Activated CD4-positive, CD25-positive, alpha-beta regulatory T cell treated with anti-CD3 and anti-CD28 coated beads, Interleukin-2, amount 50 U/mL, for 72 hours (primary cell): ENCODE results near the gene SYTL1.
"Not testable (repeated sequence)": the region's sequence is repeated elsewhere in the genome, so short reads cannot be mapped to it uniquely, and the experiment has no call there.

ENCODE experiments used
- DNase-seq: peaks from one replicate; pipeline ENCODE4 v3.0.0; 2021

Gene SYTL1

GRCh38 chr1:27366113-27366410 lies 24.2 kb downstream of the SYTL1 start:
- peak; percentile 75 for DNase-seq

DNA sequence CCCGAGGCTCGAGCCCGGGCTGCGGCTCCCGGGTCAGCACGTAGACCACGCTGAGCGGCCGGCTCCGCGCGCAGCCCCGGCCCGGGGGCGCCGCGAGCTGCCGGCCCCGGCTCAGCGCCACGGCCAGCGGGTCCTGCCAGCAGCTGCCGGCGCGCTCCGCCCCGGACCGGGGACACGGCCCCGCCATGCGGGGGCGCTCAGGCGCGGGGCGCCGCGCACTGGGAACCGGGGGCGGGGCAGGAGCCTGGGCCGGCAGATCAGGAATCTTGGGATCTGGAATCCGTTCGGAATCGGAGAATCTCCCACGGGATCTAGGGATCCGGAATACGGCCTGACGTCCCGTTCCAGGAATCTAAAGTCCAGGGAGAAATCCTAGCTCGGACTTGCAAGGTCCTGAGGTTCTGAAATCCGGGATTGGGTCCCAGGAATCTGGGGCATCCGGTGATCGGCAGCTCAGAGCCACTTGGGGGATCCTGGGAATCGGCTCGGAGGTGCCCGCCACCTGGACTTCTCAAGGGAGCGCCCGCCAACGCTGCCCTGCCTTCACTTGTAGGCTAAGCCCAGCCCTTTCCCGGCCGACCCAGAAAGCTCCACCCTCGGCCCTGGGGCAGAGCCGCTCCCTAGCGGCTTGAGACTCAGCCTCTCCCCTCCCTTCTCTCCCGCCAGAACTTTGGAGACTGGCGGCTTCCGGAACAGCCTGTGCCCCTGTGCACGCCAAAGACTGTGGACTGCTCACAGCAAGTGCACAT lies 24.8 kb downstream of the SYTL1 start, which contains the start of gene MAP3K6:
MAP3K6 (minus strand) TSS at position 551 of the 749 bp plus-strand sequence; CDS start at position 187, 364 bp downstream.
- peak; percentile 49 for DNase-seq

DNA sequence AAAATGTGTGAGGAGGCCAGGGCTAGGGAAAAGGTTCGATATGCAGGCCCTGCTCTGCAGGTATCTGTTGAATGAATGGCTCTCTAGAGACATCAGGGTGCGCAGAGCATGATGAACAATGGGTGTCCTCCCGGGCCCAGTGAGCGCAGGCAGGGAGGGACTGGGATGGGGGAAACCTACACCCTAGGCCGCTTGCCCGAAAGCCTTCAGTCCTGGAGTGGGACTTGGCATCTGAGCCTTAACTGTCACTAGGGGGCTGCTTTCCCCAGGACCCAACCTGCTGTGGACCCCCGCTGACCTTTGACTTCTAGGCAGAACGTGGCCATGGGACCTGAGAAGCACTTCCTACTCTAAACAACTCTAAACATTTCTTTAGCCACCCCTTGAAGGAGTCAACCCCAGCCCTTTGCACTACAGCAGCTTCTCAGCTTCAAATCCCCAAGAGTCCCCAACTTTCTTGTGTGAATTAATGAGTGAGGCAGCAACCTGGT lies 25.4 kb downstream of the SYTL1 start:
- DNase-seq = no peak

DNA sequence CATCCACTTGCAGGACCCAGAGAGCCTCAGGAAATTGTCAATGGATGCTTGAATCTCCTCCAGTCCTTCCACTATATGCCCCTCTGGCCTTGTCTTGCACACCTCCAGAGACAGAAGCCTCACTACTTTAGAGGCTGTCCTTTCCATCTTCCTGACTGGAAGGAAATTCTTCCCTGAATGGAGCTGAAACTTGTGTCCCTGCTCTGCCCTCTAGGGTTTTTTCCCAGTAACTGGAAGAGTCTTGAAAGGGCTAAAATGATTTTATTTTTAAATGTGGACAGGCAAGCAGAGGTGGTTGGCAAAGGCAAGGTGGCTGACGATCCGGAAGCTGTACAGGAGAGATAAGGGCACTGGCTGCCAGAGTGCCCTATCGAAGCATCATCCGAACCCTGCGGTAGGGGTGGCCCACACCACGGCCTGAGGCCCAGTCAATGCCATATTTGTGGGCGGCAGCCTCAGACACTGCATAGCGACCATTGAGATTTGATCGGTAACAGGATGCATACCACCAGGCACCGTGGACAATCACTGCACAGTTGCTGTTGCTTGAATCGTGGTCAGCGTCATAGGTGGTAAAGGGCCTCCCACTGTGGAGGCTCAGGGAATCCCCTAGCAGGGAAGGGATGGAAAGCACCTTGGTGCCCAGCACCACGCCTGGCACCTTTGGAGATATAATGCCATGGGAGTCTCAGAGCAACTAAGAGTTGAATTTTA lies 27.2 kb downstream of the SYTL1 start:
- DNase-seq = no peak

- no peak for DNase-seq
These were observed 30.4 kb downstream of the SYTL1 start for GRCh38 chr1:27372022-27372807.

GRCh38 chr1:27372808-27373690 lies 31.2 kb downstream of the SYTL1 start:
- DNase-seq = no peak

GRCh38 chr1:27374362-27375086 lies 32.7 kb downstream of the SYTL1 start, which contains the start of gene FCN3:
Gene FCN3, minus strand, starts transcription at chr1:27374824. Its CDS starts 6 bp downstream, at chr1:27374818.
- no peak for DNase-seq

- DNase-seq = no peak
These were observed 36.1 kb downstream of the SYTL1 start for GRCh38 chr1:27377760-27378495.

DNA sequence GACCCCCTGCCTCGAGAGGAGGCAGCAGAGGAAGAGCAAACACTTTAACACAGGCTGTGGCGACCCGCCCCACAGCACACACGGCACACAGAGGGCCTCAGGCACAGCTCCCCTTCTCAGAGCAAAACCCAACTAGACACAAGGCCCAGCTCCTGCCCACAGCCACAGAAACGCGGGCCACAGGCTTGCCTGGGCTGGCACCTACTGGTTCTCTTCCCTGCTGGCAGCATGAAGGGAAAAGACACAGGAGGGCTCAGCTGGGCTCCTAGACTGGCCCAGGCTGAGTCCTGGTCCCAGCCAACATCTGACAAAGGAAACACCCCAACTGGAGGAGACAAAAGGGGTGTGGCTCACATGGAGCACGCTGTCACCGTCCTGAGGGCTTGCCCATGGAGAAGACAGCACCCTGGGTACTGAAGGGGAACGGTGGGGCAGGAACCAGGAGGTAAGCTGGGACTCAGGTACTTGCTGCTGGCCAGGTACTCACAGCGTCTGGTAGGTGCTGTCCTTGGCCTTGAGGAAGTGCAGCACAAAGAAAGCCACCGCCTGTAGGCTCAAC lies 37.8 kb downstream of the SYTL1 start:
- DNase-seq = no peak

DNA sequence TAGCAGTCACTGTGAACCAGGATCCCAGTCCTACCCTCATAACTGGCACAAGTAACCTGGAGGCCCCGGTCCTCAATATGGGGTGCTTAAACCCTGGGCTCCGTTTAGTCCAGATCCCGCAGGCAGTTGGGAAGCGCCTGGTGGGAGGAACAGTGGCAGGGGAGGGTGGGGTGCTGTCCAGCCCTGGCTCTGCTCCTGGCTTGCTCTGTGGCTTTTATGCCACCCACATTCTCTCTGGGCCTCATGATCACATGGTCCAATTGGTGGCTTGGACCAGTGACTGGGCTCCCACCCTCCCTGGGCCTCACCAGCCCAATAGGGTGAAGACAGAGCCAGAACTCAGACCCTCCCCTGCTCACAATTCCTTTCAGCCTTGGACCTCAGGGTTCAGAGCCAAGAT lies 38.4 kb downstream of the SYTL1 start:
- DNase-seq = no peak

DNA sequence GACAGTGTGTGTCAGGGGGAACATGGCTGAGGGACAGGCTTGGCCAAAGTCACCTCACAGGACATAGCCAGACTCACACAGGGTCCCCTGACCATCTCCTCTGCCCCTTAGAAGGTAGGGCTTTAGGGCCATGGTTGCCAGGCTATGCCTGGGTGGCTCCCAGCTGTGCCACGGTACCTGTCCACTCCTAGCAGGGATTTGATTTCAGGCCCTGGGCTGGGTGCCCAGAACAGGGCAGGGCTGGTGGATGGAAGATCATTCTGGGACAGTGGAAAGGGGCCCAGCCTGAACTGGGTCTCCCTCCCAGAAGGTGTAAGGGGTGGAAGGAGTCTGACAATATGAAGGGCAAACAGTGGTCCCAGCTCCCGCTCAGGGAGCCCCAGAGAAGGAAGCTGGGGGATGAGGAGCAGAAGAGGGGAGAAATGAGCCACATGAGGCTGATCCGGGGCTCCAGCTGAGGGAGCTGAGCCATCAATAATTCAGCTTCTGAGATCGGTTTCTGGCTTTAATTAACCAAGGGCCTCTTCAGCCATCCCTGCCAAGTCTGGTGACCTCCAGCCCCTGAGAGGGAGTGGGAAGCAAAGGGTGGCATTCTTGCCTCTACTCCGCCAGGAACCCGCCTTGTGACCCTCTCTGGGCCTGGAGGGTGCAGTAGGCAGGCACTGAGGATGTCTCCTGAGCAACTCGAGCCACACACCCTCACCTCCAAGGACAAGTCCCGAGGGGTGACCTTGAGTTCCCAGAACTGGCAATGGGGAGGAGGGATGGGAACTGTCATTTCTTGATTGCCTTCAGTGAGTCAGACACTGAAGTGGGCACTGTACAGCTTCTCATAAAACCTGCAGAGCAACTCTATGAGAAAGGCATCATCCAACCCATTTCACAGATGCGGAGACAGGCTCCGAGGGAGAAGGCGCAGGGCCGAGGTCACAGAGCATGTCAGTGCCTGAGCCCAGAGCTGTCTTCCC lies 39.2 kb downstream of the SYTL1 start:
- no peak for DNase-seq

- DNase-seq = no peak
These were observed 40.3 kb downstream of the SYTL1 start for GRCh38 chr1:27381969-27382762.

DNA sequence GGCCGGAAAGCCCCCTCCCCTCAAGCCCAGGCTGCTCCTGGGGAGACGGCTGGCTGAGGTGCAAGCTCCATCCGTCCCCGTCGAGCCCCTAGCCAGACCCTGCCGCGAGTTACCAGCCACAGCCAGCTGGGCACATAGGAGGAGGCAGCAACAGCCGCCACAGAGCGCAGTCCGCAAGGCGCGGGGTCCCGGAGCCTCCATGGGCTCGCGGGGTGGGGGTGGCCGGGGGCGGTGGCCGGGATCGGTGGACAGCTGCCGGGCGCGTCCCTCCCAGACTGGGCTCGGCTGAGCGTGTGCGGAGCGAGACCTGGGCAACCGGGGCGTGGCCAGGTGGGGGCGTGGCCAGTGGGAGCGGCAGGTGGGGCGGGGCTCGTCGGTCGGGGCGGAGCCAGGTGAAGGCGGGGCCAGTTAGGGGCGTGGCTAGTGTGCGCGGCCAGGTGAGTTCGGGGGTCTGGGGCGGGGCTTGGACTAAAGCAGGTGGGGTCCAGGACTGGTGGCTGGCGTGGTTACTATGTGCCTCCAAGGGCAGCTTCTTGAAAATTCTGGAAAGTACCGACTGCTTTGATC lies 41.3 kb downstream of the SYTL1 start, which contains the start of gene CD164L2:
CD164L2 (minus strand) TSS at position 295 of the 567 bp plus-strand sequence; CDS start at position 201, 94 bp downstream.
- peak; percentile 66 for DNase-seq

DNA sequence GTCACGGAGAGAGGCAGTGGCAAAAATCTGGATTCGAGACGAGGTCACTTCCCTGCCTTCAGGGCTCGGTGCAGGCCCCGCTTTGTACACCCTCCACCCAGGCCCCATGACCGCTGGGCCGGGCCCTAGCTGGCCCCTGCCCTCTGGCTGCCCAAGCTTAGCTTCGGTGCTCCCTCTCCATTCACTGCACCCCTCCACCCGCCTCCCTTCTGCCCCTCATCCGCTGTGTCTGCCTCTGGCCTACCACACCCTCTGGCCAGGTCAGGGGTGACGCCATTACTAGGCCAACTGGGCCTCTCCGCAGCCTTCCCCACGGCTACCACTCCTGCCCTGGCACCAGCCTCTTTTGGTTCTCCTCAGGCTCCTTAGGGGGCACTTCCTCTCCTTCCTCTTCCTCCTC lies 41.8 kb downstream of the SYTL1 start:
- no peak for DNase-seq

DNA sequence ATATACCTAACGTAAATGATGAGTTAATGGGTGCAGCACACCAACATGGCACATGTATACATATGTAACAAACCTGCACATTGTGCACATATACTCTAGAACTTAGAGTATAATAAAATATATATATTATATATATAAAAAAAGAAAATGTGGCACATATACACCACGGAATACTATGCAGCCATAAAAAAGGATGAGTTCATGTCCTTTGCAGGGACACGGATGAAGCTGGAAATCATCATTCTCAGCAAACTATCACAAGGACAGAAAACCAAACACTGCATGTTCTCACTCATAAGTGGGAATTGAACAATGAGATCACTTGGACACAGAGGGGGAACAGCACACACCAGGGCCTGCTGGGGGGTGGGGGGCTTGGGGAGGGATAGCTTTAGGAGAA lies 43.0 kb downstream of the SYTL1 start:
- DNase-seq = not testable (repeated sequence)

DNA sequence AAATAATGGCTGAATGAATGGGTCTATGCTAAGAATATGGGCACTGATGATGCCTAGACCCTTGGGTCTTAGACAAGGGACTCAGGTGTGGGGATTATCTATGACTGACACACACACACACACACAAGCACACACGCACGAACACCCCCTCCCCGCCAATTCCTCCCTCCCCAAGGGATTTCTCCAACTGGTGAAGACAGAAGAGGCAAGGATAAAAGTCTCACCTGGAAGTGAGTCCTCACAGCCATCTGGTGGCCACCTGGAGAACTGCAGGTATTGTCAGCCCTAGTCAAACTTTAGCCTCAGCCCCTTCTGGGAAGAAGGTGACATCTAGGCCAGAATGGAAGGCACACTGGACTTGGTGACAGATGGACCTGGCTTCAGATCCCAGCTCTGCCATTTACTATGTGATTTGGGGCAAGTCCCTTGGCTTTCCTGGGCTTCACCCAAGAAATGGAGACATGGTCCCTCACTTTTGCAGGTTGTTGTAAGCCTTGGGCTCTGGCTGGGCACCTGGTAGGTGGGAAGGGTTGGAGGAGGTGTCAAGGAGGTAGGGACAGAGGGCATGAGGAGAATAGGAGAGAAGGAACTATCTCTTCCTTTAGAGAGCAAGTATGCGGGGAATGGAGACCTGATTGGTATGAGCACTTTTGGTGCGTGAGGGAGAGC lies 46.6 kb downstream of the SYTL1 start:
- DNase-seq = peak; percentile 79

- no peak for DNase-seq
These were observed 49.8 kb downstream of the SYTL1 start for GRCh38 chr1:27391511-27392095.
